Occipital lobe (tissue), 2 donors: Measurements from ENCODE around the gene ADAM33. TPM values are rescaled to one million over a fixed set of nuclear protein-coding genes. Genes with fewer than 3 reads are reported as not detected.

Experiments
- DNase-seq: peaks from one replicate; lab custom pipeline; 2025; lab: John Stamatoyannopoulos, UW
- total RNA-seq: library from RNA; depleted of rRNA; stranded (reverse); fragments of >200 nt; gene quantifications from one replicate; pipeline ENCODE4 v1.2.3, GENCODE V29; 2014

ADAM33 gene
- total RNA-seq, 1 donor from 2014 or later: 3.6 TPM

DNA sequence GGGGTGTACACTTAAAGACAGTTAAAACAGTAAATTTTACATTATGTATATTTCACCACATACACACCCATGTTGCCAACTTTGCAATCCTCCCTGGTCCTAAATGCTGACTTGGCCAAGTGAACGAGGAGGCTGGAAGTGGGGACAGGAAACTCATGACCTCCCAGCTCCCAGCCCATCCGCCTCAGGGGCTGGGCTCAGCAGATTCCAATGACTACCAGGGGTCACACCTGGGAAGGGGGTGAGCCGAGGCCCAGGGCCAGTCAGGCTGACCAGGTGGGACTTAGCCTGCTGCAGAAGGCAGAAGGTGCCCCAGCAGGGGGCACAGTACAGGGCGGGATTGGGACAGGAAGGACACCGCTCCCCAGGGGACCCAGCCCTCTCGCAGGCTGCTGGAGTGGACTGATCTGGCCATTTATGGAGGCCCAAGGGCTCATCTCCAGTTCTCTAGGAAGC is 28.2 kb upstream of the ADAM33 start:
- no peak for DNase-seq

DNA sequence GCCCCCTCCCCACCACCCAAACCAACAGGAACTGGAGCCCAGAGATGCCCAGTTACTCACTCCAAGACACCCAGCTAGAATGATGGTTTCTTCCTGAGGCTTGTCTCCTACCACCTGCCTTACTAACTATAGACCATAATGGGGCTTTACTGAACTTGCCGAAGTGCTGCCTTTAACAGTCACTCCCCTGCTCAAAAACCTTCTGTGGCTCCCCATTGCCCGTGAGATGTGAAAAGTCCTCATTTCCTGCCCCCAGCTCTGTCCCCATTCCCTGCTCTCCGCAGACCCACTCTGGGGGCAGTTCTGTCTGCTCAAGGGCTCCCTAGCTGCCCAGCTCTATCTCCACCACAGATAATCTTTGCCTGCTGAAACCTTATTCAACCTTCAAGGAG is 25.7 kb upstream of the ADAM33 start:
- no peak for DNase-seq

GRCh38 chr20:3706774-3707507 is 25.1 kb upstream of the ADAM33 start:
- no peak for DNase-seq

DNA sequence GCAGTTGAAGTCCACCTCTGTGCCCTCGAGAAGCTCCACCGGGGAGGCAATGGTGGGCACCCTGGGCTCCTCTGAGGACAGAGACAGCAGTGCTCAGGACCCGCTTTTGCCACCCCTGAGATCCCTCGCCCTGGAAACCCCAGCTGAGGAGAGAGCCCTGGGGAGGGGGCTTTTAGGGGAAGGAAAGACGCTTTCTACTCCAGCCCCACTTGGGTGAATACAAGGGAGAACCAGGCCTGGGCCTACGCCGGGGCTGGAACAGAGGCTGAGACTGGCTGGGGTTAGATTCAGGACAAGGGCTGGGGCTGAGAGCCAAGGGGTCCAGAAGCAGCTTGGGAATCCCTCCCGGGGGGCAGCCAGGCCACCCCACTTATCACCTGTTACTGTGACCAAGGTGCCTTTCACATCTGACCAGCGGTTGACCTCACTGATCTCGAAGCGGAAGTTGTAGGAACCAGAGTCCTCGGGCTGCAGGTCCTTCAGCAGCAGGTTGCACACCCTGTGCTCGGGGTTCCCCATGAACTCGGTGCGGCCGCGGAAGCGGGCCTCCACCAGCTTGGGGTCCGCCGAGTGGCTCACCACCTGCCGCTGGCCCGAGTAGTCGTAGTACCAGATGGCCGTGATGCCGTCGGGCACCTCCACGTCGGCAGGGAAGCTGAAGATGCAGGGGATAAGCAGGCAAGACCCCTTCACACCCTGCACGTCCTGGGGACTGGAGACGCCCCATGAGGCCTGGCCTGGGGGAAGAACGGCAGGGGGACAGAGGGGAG is 24.3 kb upstream of the ADAM33 start:
- DNase-seq: no peak

- DNase-seq: no peak
These were observed 23.7 kb upstream of the ADAM33 start for GRCh38 chr20:3705491-3705969.

DNA sequence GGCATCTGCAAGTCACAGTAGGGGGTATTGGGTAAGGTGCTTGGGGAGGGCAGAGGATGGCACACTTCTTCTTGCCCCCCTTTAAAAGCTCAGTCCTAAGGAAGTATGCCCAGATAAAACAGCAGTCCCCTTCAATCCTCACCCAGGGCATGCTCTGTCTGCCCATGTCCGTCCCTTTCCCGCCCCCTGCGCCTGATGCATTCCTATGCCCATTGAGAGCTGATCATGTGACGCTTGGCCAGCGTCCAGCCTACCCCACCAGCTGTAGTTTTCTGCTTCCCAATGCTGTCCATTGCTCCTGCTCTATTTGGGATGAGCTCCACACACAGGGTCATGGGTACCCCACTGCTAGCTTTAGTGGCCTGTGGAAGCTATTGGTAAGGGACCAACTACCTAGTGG is 22.3 kb upstream of the ADAM33 start:
- DNase-seq: no peak

DNA sequence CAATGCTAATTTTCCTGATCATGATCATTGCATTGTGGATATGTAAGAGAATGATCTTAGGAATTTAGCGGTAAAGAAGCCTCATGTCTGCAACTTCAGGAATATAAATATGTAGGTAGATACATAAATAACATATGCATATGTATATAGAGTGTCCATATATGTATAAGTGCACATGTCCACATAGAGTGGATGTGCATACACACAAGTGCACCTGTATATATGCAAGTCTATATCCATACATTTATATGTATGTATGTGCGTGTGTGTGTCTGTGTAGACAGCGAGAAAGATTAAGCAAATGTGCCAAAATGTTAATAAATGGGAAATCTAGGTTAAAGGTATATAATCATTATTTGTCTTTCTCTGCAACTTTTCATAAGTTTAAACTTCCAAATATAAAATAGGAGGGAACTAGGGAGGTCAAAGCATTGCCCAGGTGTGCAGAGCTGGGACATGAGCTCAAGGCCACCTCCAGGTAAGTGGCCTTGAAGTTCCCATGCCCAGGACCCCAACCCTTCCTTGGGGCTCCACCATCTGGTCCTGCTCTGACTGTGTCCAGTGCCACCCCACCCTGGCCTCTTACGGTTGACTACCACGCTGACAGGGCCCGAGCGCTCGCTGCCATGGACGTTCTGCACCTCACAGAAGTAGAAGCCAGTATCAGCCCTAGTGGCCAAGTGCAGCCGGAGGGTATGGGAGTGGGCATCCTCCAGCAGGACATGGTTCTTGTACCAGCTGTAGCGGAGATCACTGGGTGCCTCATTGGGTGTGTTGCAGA is 21.0 kb upstream of the ADAM33 start:
- no peak for DNase-seq

- no peak for DNase-seq
These were observed 19.5 kb upstream of the ADAM33 start for GRCh38 chr20:3701061-3701998.

GRCh38 chr20:3699037-3699436 is 17.2 kb upstream of the ADAM33 start:
- no peak for DNase-seq

- no peak for DNase-seq
These were observed 16.8 kb upstream of the ADAM33 start for GRCh38 chr20:3698591-3699001.

DNA sequence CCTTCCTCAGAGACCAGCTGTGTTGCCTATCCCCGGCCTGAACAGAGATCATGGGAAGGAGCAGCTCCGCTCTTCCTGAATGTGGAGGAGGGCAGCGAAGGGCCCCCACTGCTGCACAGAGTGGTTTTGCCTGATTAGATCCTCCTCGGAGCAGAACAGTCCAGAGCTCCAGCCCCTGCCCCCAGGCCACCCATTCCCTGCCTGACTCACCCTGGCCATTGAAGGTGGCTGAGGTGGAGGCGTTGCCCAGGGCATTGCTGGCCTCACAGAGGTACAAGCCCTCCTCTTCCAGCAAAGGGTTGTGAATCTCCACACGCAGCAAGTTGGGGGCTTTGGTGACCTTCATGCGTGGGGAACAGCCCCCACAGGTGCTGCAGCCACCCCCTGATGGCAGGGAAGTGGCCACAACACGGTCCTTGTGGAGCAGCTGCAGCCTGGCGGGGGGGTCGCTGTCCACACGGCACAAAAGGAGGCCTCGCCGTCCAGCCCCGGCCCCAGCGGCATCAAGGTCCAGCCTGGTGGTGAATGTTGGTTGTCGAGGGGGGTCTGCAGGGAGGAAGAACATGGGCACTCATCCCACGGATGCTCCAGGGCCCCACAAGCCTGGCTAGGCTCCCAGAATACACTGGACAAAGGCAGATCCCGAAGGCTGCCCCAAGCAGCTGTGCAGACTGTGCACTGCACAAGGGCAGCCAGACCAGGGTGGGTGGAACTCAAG is 15.9 kb upstream of the ADAM33 start:
- DNase-seq: no peak

- no peak for DNase-seq
These were observed 15.2 kb upstream of the ADAM33 start for GRCh38 chr20:3696745-3697587.

DNA sequence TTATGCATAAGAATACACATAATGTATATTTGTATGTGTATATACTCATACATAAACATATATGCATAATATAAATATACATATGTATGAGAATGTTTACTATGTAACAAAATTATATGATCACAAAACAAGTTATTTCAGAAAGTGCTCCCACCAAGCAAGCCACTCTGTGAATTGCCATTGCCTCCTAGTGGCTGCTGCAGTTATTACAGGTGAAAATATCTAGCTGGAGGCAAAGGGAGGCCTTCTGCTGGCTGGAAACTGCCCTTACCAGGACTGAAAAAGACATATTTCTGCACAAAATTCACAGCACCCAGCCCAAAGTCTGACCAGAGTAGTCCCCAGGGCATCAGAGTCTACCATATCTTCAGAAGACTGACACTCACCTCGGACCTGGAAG is 14.4 kb upstream of the ADAM33 start:
- no peak for DNase-seq

GRCh38 chr20:3694864-3695263 is 13.1 kb upstream of the ADAM33 start:
- no peak for DNase-seq

DNA sequence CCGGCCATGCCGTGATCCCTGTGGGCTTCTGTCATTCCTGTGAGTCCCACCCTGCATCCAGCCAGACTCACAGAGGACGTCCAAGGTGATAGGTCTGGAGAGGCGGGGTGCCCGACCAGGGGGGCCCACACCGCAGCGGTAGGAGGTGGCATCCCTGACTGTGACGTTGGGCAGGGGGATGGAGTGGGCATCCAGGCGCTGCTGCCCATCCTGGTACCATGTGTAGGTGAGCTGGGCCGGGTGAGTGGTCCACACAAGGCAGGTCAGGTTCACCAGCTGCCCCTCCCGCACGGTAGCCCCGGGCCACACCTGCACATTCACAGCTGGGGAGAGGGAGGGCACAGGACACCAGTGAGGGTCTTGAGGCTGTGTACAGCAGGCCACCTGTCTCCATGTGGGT is 11.6 kb upstream of the ADAM33 start:
- no peak for DNase-seq

- no peak for DNase-seq
These were observed 11.0 kb upstream of the ADAM33 start for GRCh38 chr20:3692706-3693294.

- DNase-seq: no peak
These were observed 10.1 kb upstream of the ADAM33 start for GRCh38 chr20:3691897-3692296.

DNA sequence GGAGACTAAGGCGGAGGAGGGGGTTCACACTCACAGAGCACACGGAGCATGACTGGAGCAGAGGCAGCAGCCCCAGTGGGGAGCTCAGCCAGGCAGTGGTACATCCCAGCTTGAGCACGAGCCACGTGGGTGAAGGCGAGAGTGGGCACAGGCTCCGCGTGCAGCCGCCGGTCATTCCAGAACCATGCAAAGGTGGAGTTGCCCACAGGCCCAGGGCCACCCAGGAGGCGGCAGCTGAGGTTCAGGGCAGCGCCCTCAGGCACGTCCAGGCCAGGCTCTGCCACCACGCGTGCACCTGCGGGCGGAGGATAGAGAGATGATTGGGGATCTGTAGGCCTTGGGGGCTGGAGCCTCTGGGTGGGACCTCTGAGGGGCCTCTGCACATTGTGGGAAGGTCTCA is 9.5 kb upstream of the ADAM33 start:
- no peak for DNase-seq

GRCh38 chr20:3690413-3690812 is 8.6 kb upstream of the ADAM33 start:
- no peak for DNase-seq
